Esophagus squamous epithelium (tissue), 5 donors: ENCODE data around the gene ROR1. TPM values are rescaled to one million over a fixed set of nuclear protein-coding genes. Genes with fewer than 3 reads are reported as not detected.

Source experiments
- DNase-seq: peaks from one replicate; lab custom pipeline; 2025; lab: John Stamatoyannopoulos, UW
- H3K27ac ChIP-seq, 4 donors: fragments of 200-600 bp; sonication (generic); one replicate each; pipeline ENCODE4 v1.5.1; 2016 to 2019; ENCODE audit warnings: mild to moderate bottlenecking in 1 of 4
- H3K27me3 ChIP-seq, 4 donors: fragments of 200-600 bp; sonication (generic); 1 replicate in 3 of 4; 2 replicates in 1 of 4; pipeline versions ENCODE4 v1.5.1 to v1.6.0; 2017 to 2021; ENCODE audit warnings: antibody characterized with exemption in 1 of 4
- H3K36me3 ChIP-seq, 3 donors: fragments of 200-600 bp; sonication (generic); one replicate each; pipeline ENCODE4 v1.5.1; 2016 to 2019
- H3K4me1 ChIP-seq, 3 donors: fragments of 200-600 bp; sonication (generic); one replicate each; pipeline ENCODE4 v1.5.1; 2017 to 2019
- H3K4me3 ChIP-seq, 4 donors: fragments of 200-600 bp; sonication (generic); 1 replicate in 3 of 4; 2 replicates in 1 of 4; pipeline ENCODE4 v1.5.1; 2016 to 2019; ENCODE audit warnings: mild to moderate bottlenecking in 2 of 4, moderate library complexity in 1 of 4
- H3K9me3 ChIP-seq, 3 donors: fragments of 200-600 bp; sonication (generic); one replicate each; pipeline ENCODE4 v1.5.1; 2016 to 2019
- POLR2A ChIP-seq, 4 donors: fragments of 450-650 bp; IDR thresholded peaks; one replicate each; pipeline ENCODE4 v1.6.1; 2017; ENCODE audit warnings: antibody characterized with exemption in 4 of 4, mild to moderate bottlenecking in 4 of 4, moderate library complexity in 3 of 4
- WGBS, 2 donors: methylation state at CpG; one replicate each; pipeline ENCODE4 v1.1.5; 2018; 5-methylcytosine and 5-hydroxymethylcytosine counted together
- intact Hi-C: fragments of 100-400 bp; cut with DNase I; formaldehyde crosslinking; loops from one replicate; pipeline ENCODE4 v1.15.0; 2022
- total RNA-seq, 4 donors: library from RNA; depleted of rRNA; stranded (reverse); fragments of >200 nt; gene quantifications; one replicate each; pipeline ENCODE4 v1.1.0, GENCODE V29; 2016
- TF ChIP-seq, protein P1 (sequence below), 6 experiments: fragments of 450-650 bp in 4 of 6; fragments of 200-600 bp in 2 of 6; sonication (generic) in 2 of 6; IDR thresholded peaks; one replicate each; pipeline ENCODE4 v1.5.1; 2016 to 2019; ENCODE audit warnings: antibody characterized with exemption in 6 of 6, mild to moderate bottlenecking in 4 of 6, moderate library complexity in 4 of 6
- donor health status: DM: yes; HTN: yes; CAD: no.

The ROR1 gene
- total RNA-seq, 4 donors from 2014 or later, result 6.6 to 15.3 (median 9.4) TPM

DNA sequence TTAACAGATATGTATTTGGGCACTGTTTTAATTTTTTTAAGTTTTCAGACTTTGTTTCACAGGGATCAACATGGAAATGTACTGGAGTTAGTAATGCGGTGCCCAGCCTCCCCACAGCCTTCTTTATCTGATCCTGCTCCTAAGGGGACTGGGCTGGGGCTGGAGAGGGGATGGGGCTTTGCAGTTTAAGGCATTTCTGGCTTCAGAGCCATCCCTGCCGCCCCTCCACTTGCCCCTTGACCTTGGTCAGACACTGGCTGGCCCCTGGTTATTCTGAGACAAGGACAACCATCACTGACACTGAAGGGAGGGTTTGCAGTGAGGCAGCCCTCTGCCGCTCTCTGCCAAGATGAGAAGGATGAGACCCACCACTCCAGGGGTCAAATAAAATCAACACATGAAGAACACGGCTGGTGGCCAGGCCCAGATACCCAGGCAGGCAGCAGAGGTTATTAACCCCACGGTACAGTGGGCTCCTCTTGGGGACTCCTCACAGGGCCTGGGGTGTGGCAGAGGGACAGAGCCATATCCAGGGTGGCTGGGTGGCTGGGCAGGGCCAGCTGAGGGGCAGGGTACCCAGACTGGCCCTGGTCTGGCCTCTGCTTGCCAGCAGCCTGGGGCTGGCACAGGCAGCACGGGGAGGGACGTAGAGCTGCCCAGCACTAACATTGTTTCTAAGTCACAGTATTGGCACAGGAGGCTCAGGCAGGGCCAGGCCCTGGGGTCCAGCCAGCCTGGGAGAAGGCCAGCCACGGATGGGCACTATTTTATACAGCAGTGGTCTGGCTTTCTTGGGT lies 422.5 kb downstream of the ROR1 start:
- WGBS, 2 donors, result 46 to 90% methylated on average over 2 to 4 of the region's 8 CpGs
- TF ChIP-seq, protein P1, sequence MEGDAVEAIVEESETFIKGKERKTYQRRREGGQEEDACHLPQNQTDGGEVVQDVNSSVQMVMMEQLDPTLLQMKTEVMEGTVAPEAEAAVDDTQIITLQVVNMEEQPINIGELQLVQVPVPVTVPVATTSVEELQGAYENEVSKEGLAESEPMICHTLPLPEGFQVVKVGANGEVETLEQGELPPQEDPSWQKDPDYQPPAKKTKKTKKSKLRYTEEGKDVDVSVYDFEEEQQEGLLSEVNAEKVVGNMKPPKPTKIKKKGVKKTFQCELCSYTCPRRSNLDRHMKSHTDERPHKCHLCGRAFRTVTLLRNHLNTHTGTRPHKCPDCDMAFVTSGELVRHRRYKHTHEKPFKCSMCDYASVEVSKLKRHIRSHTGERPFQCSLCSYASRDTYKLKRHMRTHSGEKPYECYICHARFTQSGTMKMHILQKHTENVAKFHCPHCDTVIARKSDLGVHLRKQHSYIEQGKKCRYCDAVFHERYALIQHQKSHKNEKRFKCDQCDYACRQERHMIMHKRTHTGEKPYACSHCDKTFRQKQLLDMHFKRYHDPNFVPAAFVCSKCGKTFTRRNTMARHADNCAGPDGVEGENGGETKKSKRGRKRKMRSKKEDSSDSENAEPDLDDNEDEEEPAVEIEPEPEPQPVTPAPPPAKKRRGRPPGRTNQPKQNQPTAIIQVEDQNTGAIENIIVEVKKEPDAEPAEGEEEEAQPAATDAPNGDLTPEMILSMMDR (IDR thresholded peaks at IDR 0.05), result no peak
- no peak for TF ChIP-seq POLR2A (IDR thresholded peaks at IDR 0.05)

DNA sequence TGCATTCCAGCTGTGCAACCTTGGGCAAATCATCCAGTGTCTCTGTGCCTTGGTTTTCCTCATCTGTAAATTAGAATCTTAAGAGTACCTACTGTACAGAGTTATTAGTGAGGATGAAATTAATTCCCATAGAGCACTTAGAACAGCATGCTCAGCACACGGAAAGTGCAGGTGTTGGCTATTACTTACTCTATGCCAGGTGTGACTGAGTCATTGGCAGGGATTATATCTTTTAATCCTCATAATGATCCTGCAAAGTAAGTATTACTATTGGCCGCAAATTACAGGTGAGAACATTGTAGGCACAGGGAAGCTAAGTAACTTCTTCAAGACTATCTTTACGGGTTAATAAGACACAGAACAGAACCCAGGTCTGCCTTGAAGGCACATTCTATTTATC lies 423.3 kb downstream of the ROR1 start:
- H3K27me3 ChIP-seq, result no peaks in the 10 kb centered on the region
- H3K4me1 ChIP-seq, result peaks cover 0 to 18% (median 6%) of the 10 kb centered on the region in 3 donors
- H3K27ac ChIP-seq, result no peak overlapping the region
- TF ChIP-seq POLR2A (IDR thresholded peaks at IDR 0.05), result no peak
- TF ChIP-seq, protein P1 (IDR thresholded peaks at IDR 0.05), result no peak
- no peak overlapping the region for H3K4me3 ChIP-seq
- WGBS, 2 donors, result 49 to 57% methylated on average over 3 of the region's 3 CpGs
- no peaks in the 10 kb centered on the region for H3K9me3 ChIP-seq
- DNase-seq, result no peak
- intact Hi-C loops, result no loop called here
- H3K36me3 ChIP-seq, result no peaks in the 10 kb centered on the region

More for the DNA sequence above, 422.5 kb downstream of the ROR1 start:
- Histone ChIP-seq H3K4me3 (no peak overlapping the region), H3K4me1 (peaks cover 0 to 18% (median 6%) of the 10 kb centered on the region in 3 donors), H3K27me3 (no peaks in the 10 kb centered on the region), H3K27ac (no peak overlapping the region), H3K9me3 (no peaks in the 10 kb centered on the region), H3K36me3 (no peaks in the 10 kb centered on the region)
- no peak for DNase-seq
- intact Hi-C loops, result no loop called here

DNA sequence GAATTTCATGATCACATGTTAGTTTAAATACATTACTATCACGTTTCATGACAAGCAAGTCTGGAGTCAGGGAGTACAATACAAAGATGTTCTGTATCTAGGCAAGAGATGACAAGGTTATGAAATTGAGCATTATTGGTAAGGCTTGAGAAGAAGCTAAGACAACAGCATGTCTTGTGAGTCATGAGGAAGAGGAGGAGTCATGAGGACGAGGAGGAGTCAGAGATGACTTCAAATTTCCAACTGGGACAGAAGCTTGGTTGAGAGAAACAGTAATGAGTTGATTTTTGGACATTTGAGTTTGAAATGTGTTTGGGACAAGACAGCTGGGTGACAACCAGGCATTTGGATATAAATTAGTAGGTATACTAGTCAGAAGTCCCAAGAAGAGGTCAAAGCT lies 425.3 kb downstream of the ROR1 start:
- no peak for TF ChIP-seq POLR2A (IDR thresholded peaks at IDR 0.05)
- TF ChIP-seq, protein P1 (IDR thresholded peaks at IDR 0.05), result no peak
- no peaks in the 10 kb centered on the region for H3K36me3 ChIP-seq
- DNase-seq, result no peak
- 36 to 49% methylated on average over 2 of the region's 2 CpGs for WGBS, 2 donors
- H3K4me1 ChIP-seq, result peaks cover 0 to 18% (median 6%) of the 10 kb centered on the region in 3 donors
- intact Hi-C loops, result no loop called here
- no peak overlapping the region for H3K4me3 ChIP-seq
- no peaks in the 10 kb centered on the region for H3K9me3 ChIP-seq
- H3K27ac ChIP-seq, result no peak overlapping the region
- peaks cover 0 to 13% (median 0%) of the 10 kb centered on the region in 4 donors for H3K27me3 ChIP-seq

DNA sequence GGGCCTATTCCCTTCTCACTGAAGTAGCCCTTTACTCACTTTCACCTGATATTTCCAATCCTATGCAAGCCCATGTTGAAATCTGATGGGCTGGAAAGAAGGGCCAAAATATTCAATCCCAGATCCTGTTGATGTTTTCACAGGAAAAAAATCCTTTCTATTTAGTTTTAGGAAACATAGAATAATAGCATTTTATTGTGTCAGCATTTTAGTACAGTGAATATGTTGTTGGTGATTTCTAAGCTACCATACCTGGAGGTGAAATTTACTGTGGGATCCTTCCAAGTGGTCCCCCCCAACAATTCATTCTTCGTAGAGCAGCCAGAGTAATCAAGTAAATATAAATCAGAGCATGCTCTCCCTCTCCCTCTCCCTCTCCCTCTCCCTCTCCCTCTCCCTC lies 426.2 kb downstream of the ROR1 start:
- no peak for DNase-seq
- H3K36me3 ChIP-seq, result no peaks in the 10 kb centered on the region
- H3K27me3 ChIP-seq, result peaks cover 0 to 13% (median 0%) of the 10 kb centered on the region in 4 donors
- peaks cover 0 to 18% (median 6%) of the 10 kb centered on the region in 3 donors for H3K4me1 ChIP-seq
- H3K9me3 ChIP-seq, result no peaks in the 10 kb centered on the region
- WGBS, 2 donors, result 4 to 69% methylated on average over 1 of the region's 1 CpG
- H3K27ac ChIP-seq, result no peak overlapping the region
- H3K4me3 ChIP-seq, result no peak overlapping the region
- TF ChIP-seq POLR2A (IDR thresholded peaks at IDR 0.05), result no peak
- TF ChIP-seq, protein P1 (IDR thresholded peaks at IDR 0.05), result no peak
- intact Hi-C loops, result no loop called here

DNA sequence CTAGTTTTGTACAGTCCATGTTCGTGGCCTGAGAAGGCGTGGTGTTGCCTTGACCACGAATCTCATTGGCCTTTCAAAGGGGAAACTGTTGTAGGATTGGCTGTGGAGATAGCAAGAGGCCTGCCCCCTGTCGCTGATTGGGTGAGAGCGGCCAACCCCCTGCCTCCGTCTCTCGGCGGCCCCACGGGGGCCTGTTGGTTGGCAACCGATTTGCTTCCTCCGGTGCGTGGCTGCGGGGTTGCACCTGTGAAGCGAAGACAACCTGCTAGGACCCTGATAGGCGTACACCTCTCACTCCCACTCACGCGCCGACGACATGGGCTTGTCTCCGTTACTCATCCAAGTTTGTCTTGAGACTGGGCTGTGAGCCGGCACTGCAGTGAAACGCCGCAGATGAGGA lies 429.6 kb downstream of the ROR1 start, which contains the start of gene UBE2U:
Gene UBE2U (plus strand): TSS at position 204 of the 400 bp plus-strand sequence. CDS start 428 bp downstream, outside the sequence.
- 84 to 85% methylated on average over 6 to 10 of the region's 23 CpGs for WGBS, 2 donors
- Histone ChIP-seq H3K27me3 (peaks cover 0 to 20% (median 0%) of the 10 kb centered on the region in 4 donors), H3K27ac (no peak within 1 kb of the TSS), H3K4me1 (no peaks in the 10 kb centered on the region), H3K4me3 (no peak within 1 kb of the TSS), H3K36me3 (no peaks in the 10 kb centered on the region), H3K9me3 (no peaks in the 10 kb centered on the region)
- DNase-seq, result no peak
- TF ChIP-seq POLR2A (IDR thresholded peaks at IDR 0.05), result no peak
- TF ChIP-seq, protein P1 (IDR thresholded peaks at IDR 0.05), result no peak
- intact Hi-C loops, result no loop called here
